GM12865 (cell line): ENCODE data around the gene CNTN2.

ENCODE experiments used
- DNase-seq: peaks from one replicate; pipeline ENCODE4 v3.0.0; 2010; ENCODE audit warnings: low read depth
- H3K4me3 ChIP-seq: 2 replicates; pipeline ENCODE4 v1.5.1; 2011; ENCODE audit warnings: mild to moderate bottlenecking, low read depth, low read length, control low read depth
- TF ChIP-seq, protein P1 (sequence below): IDR thresholded peaks from 2 replicates; pipeline ENCODE4 v1.5.1; 2011; ENCODE audit warnings: low read length, control low read depth, low read depth, inconsistent platforms; ENCODE audit not compliant: insufficient read depth; ENCODE audit errors: missing control alignments

CNTN2 gene

DNA sequence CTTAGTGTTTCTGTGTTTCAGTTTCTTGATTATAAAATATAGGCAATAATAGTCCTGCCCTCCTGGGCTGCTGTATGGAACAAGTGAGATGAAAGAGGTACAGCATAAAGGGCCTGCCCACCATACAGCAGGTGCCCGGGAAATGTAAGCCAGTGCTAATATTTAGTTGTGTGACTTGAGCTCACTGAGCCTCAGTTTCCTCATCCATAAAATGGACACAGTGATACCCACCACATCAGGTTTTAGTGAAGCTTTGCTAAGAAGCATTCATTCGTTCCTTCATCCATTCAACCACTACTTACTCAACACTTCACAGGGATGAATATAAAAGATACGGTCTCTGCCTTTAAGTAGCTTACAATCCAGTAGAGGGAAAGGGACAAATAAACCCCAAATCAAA is 19.9 kb downstream of the CNTN2 start:
- TF ChIP-seq, protein P1, sequence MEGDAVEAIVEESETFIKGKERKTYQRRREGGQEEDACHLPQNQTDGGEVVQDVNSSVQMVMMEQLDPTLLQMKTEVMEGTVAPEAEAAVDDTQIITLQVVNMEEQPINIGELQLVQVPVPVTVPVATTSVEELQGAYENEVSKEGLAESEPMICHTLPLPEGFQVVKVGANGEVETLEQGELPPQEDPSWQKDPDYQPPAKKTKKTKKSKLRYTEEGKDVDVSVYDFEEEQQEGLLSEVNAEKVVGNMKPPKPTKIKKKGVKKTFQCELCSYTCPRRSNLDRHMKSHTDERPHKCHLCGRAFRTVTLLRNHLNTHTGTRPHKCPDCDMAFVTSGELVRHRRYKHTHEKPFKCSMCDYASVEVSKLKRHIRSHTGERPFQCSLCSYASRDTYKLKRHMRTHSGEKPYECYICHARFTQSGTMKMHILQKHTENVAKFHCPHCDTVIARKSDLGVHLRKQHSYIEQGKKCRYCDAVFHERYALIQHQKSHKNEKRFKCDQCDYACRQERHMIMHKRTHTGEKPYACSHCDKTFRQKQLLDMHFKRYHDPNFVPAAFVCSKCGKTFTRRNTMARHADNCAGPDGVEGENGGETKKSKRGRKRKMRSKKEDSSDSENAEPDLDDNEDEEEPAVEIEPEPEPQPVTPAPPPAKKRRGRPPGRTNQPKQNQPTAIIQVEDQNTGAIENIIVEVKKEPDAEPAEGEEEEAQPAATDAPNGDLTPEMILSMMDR: no peak
- H3K4me3 ChIP-seq: no peak overlapping the region
- no peak for DNase-seq

DNA sequence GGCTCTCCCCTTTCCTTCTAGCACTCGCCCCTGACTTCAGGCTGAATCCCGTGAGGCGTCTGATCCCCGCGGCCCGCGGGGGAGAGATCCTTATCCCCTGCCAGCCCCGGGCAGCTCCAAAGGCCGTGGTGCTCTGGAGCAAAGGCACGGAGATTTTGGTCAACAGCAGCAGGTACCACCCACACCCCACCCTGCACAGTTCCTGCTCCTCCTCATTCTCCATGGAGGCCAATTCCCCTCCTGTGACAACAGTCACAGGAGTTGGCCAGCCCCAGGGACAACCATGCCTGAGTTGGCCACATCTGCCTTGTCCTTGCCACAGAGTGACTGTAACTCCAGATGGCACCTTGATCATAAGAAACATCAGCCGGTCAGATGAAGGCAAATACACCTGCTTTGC is 21.3 kb downstream of the CNTN2 start:
- TF ChIP-seq, protein P1: no peak
- no peak for DNase-seq
- no peak overlapping the region for H3K4me3 ChIP-seq

DNA sequence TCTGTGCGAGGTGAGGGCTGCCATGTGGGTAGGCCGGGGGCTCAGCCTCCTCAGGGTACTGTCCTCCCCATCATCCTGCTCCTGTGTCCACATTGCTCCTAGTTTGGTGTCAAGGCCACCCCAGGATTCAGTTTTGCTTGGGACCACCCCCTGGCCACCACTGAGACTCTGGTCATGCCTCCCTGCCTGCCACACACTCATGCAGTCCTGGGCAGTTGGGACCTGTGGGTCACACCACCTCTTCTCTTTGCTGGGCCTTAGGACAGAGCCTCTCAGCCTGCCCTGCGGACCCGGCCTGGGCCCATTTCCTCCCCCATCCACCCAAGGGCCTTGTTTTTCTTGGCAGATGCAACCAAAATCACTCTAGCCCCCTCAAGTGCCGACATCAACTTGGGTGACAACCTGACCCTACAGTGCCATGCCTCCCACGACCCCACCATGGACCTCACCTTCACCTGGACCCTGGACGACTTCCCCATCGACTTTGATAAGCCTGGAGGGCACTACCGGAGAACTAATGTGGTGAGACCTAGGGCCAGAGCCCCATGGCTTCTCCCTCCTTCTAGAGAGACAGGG is 21.8 kb downstream of the CNTN2 start:
- H3K4me3 ChIP-seq: no peak overlapping the region
- TF ChIP-seq, protein P1: no peak
- DNase-seq: no peak

DNA sequence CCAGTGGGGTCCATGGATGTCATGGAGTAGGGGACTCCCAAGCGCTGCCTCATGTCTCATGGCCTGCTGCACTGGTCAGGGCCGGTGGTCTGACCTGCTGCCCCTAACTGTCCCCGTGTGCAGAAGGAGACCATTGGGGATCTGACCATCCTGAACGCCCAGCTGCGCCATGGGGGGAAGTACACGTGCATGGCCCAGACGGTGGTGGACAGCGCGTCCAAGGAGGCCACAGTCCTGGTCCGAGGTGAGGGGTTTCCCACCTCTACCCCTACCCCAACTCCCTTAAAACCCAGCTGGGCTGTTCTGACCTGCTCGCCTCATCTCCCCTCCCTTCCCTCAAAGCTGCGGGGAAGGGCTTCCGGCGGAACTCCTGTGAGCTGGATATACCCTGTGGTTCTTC is 22.7 kb downstream of the CNTN2 start:
- no peak for DNase-seq
- TF ChIP-seq, protein P1: no peak
- no peak overlapping the region for H3K4me3 ChIP-seq

DNA sequence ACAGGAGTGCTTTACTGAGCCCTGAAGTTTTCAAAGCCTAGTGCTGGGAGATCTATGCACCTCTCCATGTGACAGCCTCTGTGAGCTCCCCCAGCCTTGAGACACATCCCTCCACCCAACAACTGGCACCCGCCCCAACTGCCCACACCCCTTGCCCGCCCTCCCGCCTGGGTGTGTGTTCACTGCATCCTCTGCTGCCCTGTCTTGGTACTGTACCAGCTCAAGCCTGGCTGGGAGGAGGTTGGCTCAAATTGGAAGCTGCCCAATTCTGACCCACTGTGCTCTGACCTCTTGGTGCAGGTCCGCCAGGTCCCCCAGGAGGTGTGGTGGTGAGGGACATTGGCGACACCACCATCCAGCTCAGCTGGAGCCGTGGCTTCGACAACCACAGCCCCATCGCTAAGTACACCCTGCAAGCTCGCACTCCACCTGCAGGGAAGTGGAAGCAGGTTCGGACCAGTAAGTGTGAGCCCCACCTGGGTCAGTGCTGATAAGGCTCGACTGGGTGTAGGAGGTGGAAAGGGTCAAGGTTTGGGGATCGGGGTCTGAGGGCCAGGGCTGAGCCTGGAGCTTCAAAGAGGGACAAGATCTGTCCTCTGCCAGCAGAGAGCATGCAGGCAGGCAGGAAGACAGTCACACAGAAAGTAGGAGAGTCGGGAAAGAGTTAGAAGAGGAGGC is 23.3 kb downstream of the CNTN2 start:
- no peak for DNase-seq
- TF ChIP-seq, protein P1: no peak
- no peak overlapping the region for H3K4me3 ChIP-seq

DNA sequence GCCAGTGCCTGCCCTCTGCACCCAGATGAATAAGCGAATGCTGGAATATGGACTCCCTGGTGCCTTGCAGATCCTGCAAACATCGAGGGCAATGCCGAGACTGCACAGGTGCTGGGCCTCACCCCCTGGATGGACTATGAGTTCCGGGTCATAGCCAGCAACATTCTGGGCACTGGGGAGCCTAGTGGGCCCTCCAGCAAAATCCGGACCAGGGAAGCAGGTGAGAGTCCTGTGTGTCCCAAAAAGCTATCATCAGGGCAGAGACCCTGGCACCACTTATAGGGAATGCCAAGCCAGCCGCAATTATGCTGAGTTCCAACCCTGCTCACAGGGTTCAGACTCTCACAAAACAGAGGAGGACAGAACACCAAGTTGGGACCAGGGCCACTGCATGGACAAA is 24.0 kb downstream of the CNTN2 start:
- TF ChIP-seq, protein P1: no peak
- H3K4me3 ChIP-seq: no peak overlapping the region
- DNase-seq: no peak

DNA sequence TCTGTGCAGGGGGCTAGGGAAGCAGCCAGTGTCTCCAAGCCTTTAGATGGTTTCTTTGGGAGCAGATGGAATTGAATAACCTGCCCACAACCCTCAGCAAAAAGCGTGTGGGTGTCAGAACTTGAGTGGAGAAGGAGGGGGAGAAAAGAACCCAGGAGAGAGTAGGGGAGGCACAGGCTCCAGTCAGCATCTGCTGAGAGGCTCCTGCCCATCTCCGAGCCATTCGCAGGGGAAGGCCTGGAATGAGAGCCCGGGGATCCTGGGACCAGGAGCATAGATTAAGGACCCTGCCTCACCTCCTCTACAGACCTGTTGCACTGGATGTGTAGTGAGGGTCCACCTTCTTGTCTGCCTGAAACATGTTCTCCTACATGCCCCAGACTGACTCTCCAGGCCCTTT is 25.0 kb downstream of the CNTN2 start:
- no peak for DNase-seq

More for the DNA sequence above, 25.0 kb downstream of the CNTN2 start:
- TF ChIP-seq, protein P1: no peak
- no peak overlapping the region for H3K4me3 ChIP-seq
